ENCODE data around the gene C1D. TPM values are rescaled to one million over a fixed set of nuclear protein-coding genes. Genes with fewer than 3 reads are reported as not detected.

The C1D gene
- total RNA-seq, 1 experiment from 2014 or later = 21.3 TPM

GRCh38 chr2:68043695-68044094 is 19.1 kb downstream of the C1D start:
- Histone ChIP-seq H3K9me3 (ENCODE audit: low read depth, low read length, poor library complexity, severe bottlenecking) (no peaks in the 10 kb centered on the region), H3K27ac (ENCODE audit: low read depth, low read length, poor library complexity, severe bottlenecking) (no peak overlapping the region), H3K36me3 (ENCODE audit: insufficient read depth, low read length, poor library complexity, severe bottlenecking) (no peaks in the 10 kb centered on the region), H3K4me3 (ENCODE audit: low read depth, low read length, poor library complexity, severe bottlenecking) (no peak overlapping the region), H3K27me3 (replicated peaks; ENCODE audit: insufficient read depth, low read depth, low read length, poor library complexity) (no peaks in the 10 kb centered on the region), H3K4me1 (ENCODE audit: insufficient read depth, low read length, poor library complexity, severe bottlenecking) (peaks cover 60% of the 10 kb centered on the region)
- no peak for DNase-seq (ENCODE audit: low spot score)
- no TSS peak for BruUV-seq (replicated peaks)
- ChIA-PET POLR2A (ENCODE audit: low non-redundant PET) (no interaction called here), CTCF (no interaction called here)
- intact Hi-C loops (cut with micrococcal nuclease; ENCODE audit: unreplicated experiment) = no loop called here
- TF ChIP-seq CTCF (conservative IDR thresholded peaks at IDR 0.05; ENCODE audit: low read depth, low read length) (no peak), EZH2 (IDR thresholded peaks at IDR 0.05; ENCODE audit: borderline replicate concordance, low read depth, low read length, poor library complexity, severe bottlenecking) (no peak)

GRCh38 chr2:68043032-68043431 is 19.8 kb downstream of the C1D start:
- no peak for TF ChIP-seq CTCF (conservative IDR thresholded peaks at IDR 0.05; ENCODE audit: low read depth, low read length)
- TF ChIP-seq EZH2 (IDR thresholded peaks at IDR 0.05; ENCODE audit: borderline replicate concordance, low read depth, low read length, poor library complexity, severe bottlenecking) = no peak
- ChIA-PET CTCF (no interaction called here), POLR2A (ENCODE audit: low non-redundant PET) (no interaction called here)
- H3K27me3 ChIP-seq (replicated peaks; ENCODE audit: insufficient read depth, low read depth, low read length, poor library complexity) = no peaks in the 10 kb centered on the region
- H3K36me3 ChIP-seq (ENCODE audit: insufficient read depth, low read length, poor library complexity, severe bottlenecking) = no peaks in the 10 kb centered on the region
- no peaks in the 10 kb centered on the region for H3K9me3 ChIP-seq (ENCODE audit: low read depth, low read length, poor library complexity, severe bottlenecking)
- H3K4me3 ChIP-seq (ENCODE audit: low read depth, low read length, poor library complexity, severe bottlenecking) = no peak overlapping the region
- H3K27ac ChIP-seq (ENCODE audit: low read depth, low read length, poor library complexity, severe bottlenecking) = no peak overlapping the region
- no peak for DNase-seq (ENCODE audit: low spot score)
- peaks cover 60% of the 10 kb centered on the region for H3K4me1 ChIP-seq (ENCODE audit: insufficient read depth, low read length, poor library complexity, severe bottlenecking)
- intact Hi-C loops (cut with micrococcal nuclease; ENCODE audit: unreplicated experiment) = no loop called here
- BruUV-seq (replicated peaks) = no TSS peak

- no peak overlapping the region for H3K27ac ChIP-seq (ENCODE audit: low read depth, low read length, poor library complexity, severe bottlenecking)
- CTCF ChIA-PET = no interaction called here
Observed at GRCh38 chr2:68041704-68042245, 21.0 kb downstream of the C1D start.

More at GRCh38 chr2:68041704-68042245, 21.0 kb downstream of the C1D start:
- H3K4me3 ChIP-seq (ENCODE audit: low read depth, low read length, poor library complexity, severe bottlenecking) = no peak overlapping the region
- peaks cover 48% of the 10 kb centered on the region for H3K4me1 ChIP-seq (ENCODE audit: insufficient read depth, low read length, poor library complexity, severe bottlenecking)
- DNase-seq (ENCODE audit: low spot score) = no peak
- no peaks in the 10 kb centered on the region for H3K36me3 ChIP-seq (ENCODE audit: insufficient read depth, low read length, poor library complexity, severe bottlenecking)
- POLR2A ChIA-PET (ENCODE audit: low non-redundant PET) = no interaction called here
- H3K27me3 ChIP-seq (replicated peaks; ENCODE audit: insufficient read depth, low read depth, low read length, poor library complexity) = no peaks in the 10 kb centered on the region
- no TSS peak for BruUV-seq (replicated peaks)
- no peaks in the 10 kb centered on the region for H3K9me3 ChIP-seq (ENCODE audit: low read depth, low read length, poor library complexity, severe bottlenecking)
- TF ChIP-seq EZH2 (IDR thresholded peaks at IDR 0.05; ENCODE audit: borderline replicate concordance, low read depth, low read length, poor library complexity, severe bottlenecking) = no peak
- no peak for TF ChIP-seq CTCF (conservative IDR thresholded peaks at IDR 0.05; ENCODE audit: low read depth, low read length)
- intact Hi-C loops (cut with micrococcal nuclease; ENCODE audit: unreplicated experiment) = no loop called here
